T-cell (primary cell): ENCODE results near the gene STX16. TPM values are rescaled to one million over a fixed set of nuclear protein-coding genes. Genes with fewer than 3 reads are reported as not detected.
"Not testable (repeated sequence)": the region's sequence is repeated elsewhere in the genome, so short reads cannot be mapped to it uniquely, and the experiment has no call there.

Source experiments
- ATAC-seq, 4 experiments: fragments of 200-7000 bp in 3 of 4; fragments of 150-1000 bp in 1 of 4; cut with Tn5 transposase; replicated peaks in 1 of 4; 1 replicate in 3 of 4; 2 replicates in 1 of 4; pipeline ENCODE4 v1.10.0; 2021; ENCODE audit warnings: moderate library complexity in 3 of 4, mild to moderate bottlenecking in 2 of 4, moderate number of reproducible peaks in 1 of 4
- CTCF ChIA-PET, 2 donors: fragments of 300-600 bp; sonication (Branson Sonifier 250); formaldehyde crosslinking; loops; one replicate each; lab custom pipeline; 2022; ENCODE audit warnings: antibody characterized with exemption in 2 of 2; lab: Charles Lee
- POLR2A ChIA-PET, 2 donors: fragments of 300-600 bp; sonication (Branson Sonifier 250); formaldehyde crosslinking; loops; one replicate each; lab custom pipeline; 2022; ENCODE audit warnings: antibody characterized with exemption in 2 of 2; lab: Charles Lee
- DNase-seq, 35 experiments: peaks; one replicate each; pipeline versions ENCODE4 v3.0.0 to v3.0.0-alpha.2; 2013 to 2023
- H3K27ac ChIP-seq: one replicate; pipeline ENCODE4 v1.5.1; 2013; ENCODE audit warnings: low read length
- H3K27me3 ChIP-seq, 2 experiments: replicated peaks in 1 of 2; 1 replicate in 1 of 2; 2 replicates in 1 of 2; pipeline versions ENCODE4 v1.6.1 to v1.7.0; 2013; ENCODE audit warnings: low read length in 1 of 2, mixed read lengths in 1 of 2; ENCODE audit not compliant: control insufficient read depth in 2 of 2, insufficient read depth in 2 of 2; ENCODE audit errors: extremely low read depth in 1 of 2
- H3K36me3 ChIP-seq, 2 donors: 1 replicate in 1 of 2; 2 replicates in 1 of 2; pipeline versions ENCODE4 v1.6.1 to v1.7.0; 2013; ENCODE audit warnings: low read length in 1 of 2; ENCODE audit not compliant: control insufficient read depth in 2 of 2, insufficient read depth in 1 of 2; ENCODE audit errors: extremely low read depth in 1 of 2
- H3K4me1 ChIP-seq, 2 experiments: 1 replicate in 1 of 2; 2 replicates in 1 of 2; pipeline versions ENCODE4 v1.6.1 to v1.7.0; 2013; ENCODE audit warnings: low read length in 2 of 2, mixed read lengths in 1 of 2; ENCODE audit not compliant: insufficient read depth in 2 of 2, control insufficient read depth in 1 of 2; ENCODE audit errors: extremely low read depth in 1 of 2
- H3K4me3 ChIP-seq, 2 donors: 1 replicate in 1 of 2; 2 replicates in 1 of 2; pipeline versions ENCODE4 v1.5.1 to v1.7.0; 2013; ENCODE audit warnings: mild to moderate bottlenecking in 2 of 2, low read length in 1 of 2, moderate library complexity in 1 of 2; ENCODE audit not compliant: control insufficient read depth in 1 of 2; ENCODE audit errors: extremely low read depth in 1 of 2
- H3K9me3 ChIP-seq: 2 replicates; pipeline ENCODE4 v1.7.0; 2013
- H3K27ac Mint-ChIP-seq, 2 donors: one replicate each; pipeline ENCODE4 v1.8.0; 2020 to 2021; ENCODE audit warnings: mild to moderate bottlenecking in 2 of 2, mixed read lengths in 2 of 2
- H3K27me3 Mint-ChIP-seq, 2 donors: one replicate each; pipeline ENCODE4 v1.8.0; 2021 to 2022; ENCODE audit warnings: mixed read lengths in 2 of 2
- H3K36me3 Mint-ChIP-seq: one replicate; pipeline ENCODE4 v1.8.0; 2021; ENCODE audit warnings: mixed read lengths
- H3K4me1 Mint-ChIP-seq, 3 donors: one replicate each; pipeline ENCODE4 v1.8.0; 2020 to 2022; ENCODE audit warnings: mixed read lengths in 3 of 3, mild to moderate bottlenecking in 1 of 3
- H3K4me3 Mint-ChIP-seq, 3 donors: one replicate each; pipeline ENCODE4 v1.8.0; 2020 to 2022; ENCODE audit warnings: mild to moderate bottlenecking in 3 of 3, mixed read lengths in 3 of 3, moderate library complexity in 3 of 3
- H3K9me3 Mint-ChIP-seq, 3 donors: one replicate each; pipeline ENCODE4 v1.8.0; 2020 to 2022; ENCODE audit warnings: mixed read lengths in 3 of 3
- WGBS: methylation state at CpG from one replicate; pipeline ENCODE4 v1.1.5; 2013; ENCODE audit warnings: missing lambda C conversion rate; ENCODE audit not compliant: insufficient coverage; 5-methylcytosine and 5-hydroxymethylcytosine counted together
- total RNA-seq, 35 experiments: library from RNA in 6 of 35; stranded (reverse) in 6 of 35; fragments of 120-200 nt in 1 of 35; gene quantifications; one replicate each; pipeline versions ENCODE4 v1.2.1 to v1.2.4 and lab custom pipeline; 2013 to 2026

Gene STX16
- total RNA-seq, 5 donors from 2014 or later (not counting 1 experiment from before 2014, with no cell fraction given): 154 to 213 (median 178) TPM

DNA sequence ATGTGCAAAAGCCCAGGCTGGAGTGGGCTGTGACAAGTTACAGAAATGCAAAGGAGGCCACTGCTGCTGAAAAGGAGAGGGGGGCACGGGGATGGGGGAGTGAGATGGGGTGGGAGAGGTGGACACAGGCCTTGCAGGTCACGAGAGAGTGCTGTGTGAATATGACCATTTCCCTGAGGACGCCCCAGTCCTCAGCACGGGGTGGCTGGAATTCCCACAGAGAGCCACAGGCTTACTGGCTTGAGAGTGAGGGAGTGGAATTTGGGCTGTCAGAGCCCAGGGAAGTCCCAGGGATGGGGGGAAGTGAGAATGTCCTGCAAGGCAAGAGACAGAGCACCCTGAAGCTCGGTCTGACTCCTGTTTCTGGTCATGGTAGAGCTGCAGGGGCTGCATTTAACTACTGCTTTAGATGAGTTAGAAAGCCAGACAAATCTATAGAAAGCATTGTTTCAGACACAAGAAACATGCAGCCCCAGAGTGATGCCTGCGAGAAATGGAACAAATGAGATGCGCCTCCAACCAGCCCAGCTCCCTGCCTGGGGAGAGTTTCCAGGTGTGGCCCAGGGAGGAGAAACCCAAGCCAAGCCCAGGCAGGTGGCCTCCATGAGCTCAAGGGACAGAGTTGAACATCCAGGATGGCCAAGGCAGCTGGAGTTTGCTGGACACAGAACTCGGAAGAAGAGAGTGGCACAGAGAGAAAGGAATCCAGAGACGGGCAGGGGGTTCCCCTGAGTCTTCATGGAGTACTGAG, 72.0 kb downstream of the STX16 start:
- peaks cover 2 to 18% (median 4%) of the 10 kb centered on the region in 3 donors for H3K9me3 Mint-ChIP-seq
- no peak overlapping the region for H3K4me3 ChIP-seq
- 90% methylated on average over 7 of the region's 9 CpGs for WGBS
- ChIA-PET POLR2A (no interaction called here), CTCF (no interaction called here)
- H3K27ac Mint-ChIP-seq: no peak overlapping the region
- peaks cover 3% of the 10 kb centered on the region for H3K9me3 ChIP-seq
- no peaks in the 10 kb centered on the region for H3K4me1 Mint-ChIP-seq
- ATAC-seq: no peak
- no peak overlapping the region for H3K27ac ChIP-seq
- no peak for DNase-seq
- peaks cover 0 to 31% of the 10 kb centered on the region in 2 experiments for H3K27me3 ChIP-seq
- H3K4me3 Mint-ChIP-seq: no peak overlapping the region
- H3K4me1 ChIP-seq: no peaks in the 10 kb centered on the region
- H3K36me3 Mint-ChIP-seq: peaks cover 4% of the 10 kb centered on the region
- H3K36me3 ChIP-seq: no peaks in the 10 kb centered on the region
- peaks cover 42 to 49% of the 10 kb centered on the region in 2 donors for H3K27me3 Mint-ChIP-seq

DNA sequence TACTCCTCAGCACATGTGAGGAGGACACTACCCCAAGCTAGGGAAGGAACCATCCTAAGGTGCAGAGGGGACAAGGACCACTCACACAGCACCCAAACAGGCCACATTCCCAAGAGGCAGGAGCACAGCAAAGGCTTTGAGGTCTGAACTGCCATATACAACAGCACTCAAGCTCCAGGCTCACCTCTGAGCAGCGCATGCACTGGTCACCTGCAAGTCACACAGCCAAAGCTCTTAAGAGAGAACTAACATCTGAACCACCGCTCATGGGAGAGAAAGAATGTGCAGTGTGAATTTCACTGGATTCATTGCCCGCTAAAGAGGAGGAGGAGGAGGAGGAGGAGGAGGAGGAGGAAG, 72.5 kb downstream of the STX16 start:
- WGBS: 100% methylated on average over 1 of the region's 3 CpGs
- ATAC-seq (no peak), DNase-seq (no peak)
- Mint-ChIP-seq H3K4me1 (no peaks in the 10 kb centered on the region), H3K9me3 (peaks cover 2 to 18% (median 4%) of the 10 kb centered on the region in 3 donors), H3K27me3 (peaks cover 43 to 50% of the 10 kb centered on the region in 2 donors), H3K36me3 (peaks cover 4% of the 10 kb centered on the region), H3K27ac (peak overlapping the region in 1 of 2 donors; percentile 49), H3K4me3 (no peak overlapping the region)
- Histone ChIP-seq H3K4me3 (no peak overlapping the region), H3K4me1 (no peaks in the 10 kb centered on the region), H3K27me3 (peaks cover 0 to 34% of the 10 kb centered on the region in 2 experiments), H3K36me3 (no peaks in the 10 kb centered on the region), H3K9me3 (peaks cover 3% of the 10 kb centered on the region), H3K27ac (no peak overlapping the region)
- ChIA-PET POLR2A (no interaction called here), CTCF (no interaction called here)

DNA sequence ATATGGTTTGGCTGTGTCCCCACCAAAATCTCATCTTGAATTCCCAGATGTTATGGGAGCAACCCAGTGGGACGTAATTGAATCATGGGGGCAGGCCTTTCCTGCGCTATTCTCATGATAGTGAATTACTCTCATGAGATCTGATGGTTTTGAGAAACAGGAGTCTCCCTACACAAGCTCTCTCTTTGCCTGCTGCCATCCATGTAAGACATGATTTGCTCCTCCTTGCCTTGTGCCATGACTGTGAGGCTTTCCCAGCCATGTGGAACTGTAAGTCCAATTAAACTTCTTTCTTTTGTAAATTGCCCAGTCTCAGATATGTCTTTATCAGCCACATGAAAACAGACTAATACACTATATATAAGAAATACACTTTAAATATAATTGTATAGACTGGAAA, 75.1 kb downstream of the STX16 start:
- H3K36me3 ChIP-seq, H3K4me1 ChIP-seq, H3K27ac ChIP-seq, H3K27ac Mint-ChIP-seq, CTCF ChIA-PET, H3K4me3 Mint-ChIP-seq, H3K36me3 Mint-ChIP-seq, H3K4me1 Mint-ChIP-seq, POLR2A ChIA-PET, DNase-seq, H3K4me3 ChIP-seq, ATAC-seq, H3K9me3 ChIP-seq: not testable (repeated sequence)
- H3K27me3 ChIP-seq: peaks cover 0 to 32% of the 10 kb centered on the region in 2 experiments
- Mint-ChIP-seq H3K9me3 (peaks cover 2 to 18% (median 4%) of the 10 kb centered on the region in 3 donors), H3K27me3 (peaks cover 42 to 52% of the 10 kb centered on the region in 2 donors)
- WGBS: no CpG with 5 or more reads among the region's 2 CpGs

Other genes starting within 250 kb of the STX16 start
- not detected for gene APCDD1L, start 135.9 kb upstream of the STX16 start, total RNA-seq
- 10 to 100 TPM; 49.6 to 79.0 (median 69.3) TPM for gene NPEPL1, start 41.5 kb downstream of the STX16 start, total RNA-seq
- 1 to 10 TPM; 1.1 to 1.7 (median 1.5) TPM for gene GNAS-AS1, start 199.6 kb downstream of the STX16 start, total RNA-seq
- gene GNAS, start 201.4 kb downstream of the STX16 start, total RNA-seq: 100 to 1,000 TPM; 578 to 855 (median 640) TPM